ENCODE measurements around the gene ZNF516.

The ZNF516 gene

GRCh38 chr18:76386071-76386470 is 109.0 kb downstream of the ZNF516 start:
- TF ChIP-seq CTCF (IDR thresholded peaks at IDR 0.05; ENCODE audit: extremely low read depth, insufficient read depth, missing control alignments), result no peak
- DNase-seq (ENCODE audit: low spot score), result no peak
- in situ Hi-C loops (cut with MboI; ENCODE audit: low pct_unique_long_range_greater_than_20kb, low sequenced_read_pairs, unreplicated experiment), result no loop called here

GRCh38 chr18:76385681-76385975 is 109.4 kb downstream of the ZNF516 start:
- DNase-seq (ENCODE audit: low spot score), result no peak
- no peak for TF ChIP-seq CTCF (IDR thresholded peaks at IDR 0.05; ENCODE audit: extremely low read depth, insufficient read depth, missing control alignments)
- in situ Hi-C loops (cut with MboI; ENCODE audit: low pct_unique_long_range_greater_than_20kb, low sequenced_read_pairs, unreplicated experiment), result no loop called here

GRCh38 chr18:76384861-76385680 is 110.0 kb downstream of the ZNF516 start:
- DNase-seq (ENCODE audit: low spot score), result no peak
- in situ Hi-C loops (cut with MboI; ENCODE audit: low pct_unique_long_range_greater_than_20kb, low sequenced_read_pairs, unreplicated experiment), result no loop called here
- no peak for TF ChIP-seq CTCF (IDR thresholded peaks at IDR 0.05; ENCODE audit: extremely low read depth, insufficient read depth, missing control alignments)

- in situ Hi-C loops (cut with MboI; ENCODE audit: low pct_unique_long_range_greater_than_20kb, low sequenced_read_pairs, unreplicated experiment), result no loop called here
- DNase-seq (ENCODE audit: low spot score), result no peak
- TF ChIP-seq CTCF (IDR thresholded peaks at IDR 0.05; ENCODE audit: extremely low read depth, insufficient read depth, missing control alignments), result no peak
These were observed 110.8 kb downstream of the ZNF516 start for GRCh38 chr18:76384114-76384790.

- in situ Hi-C loops (cut with MboI; ENCODE audit: low pct_unique_long_range_greater_than_20kb, low sequenced_read_pairs, unreplicated experiment), result no loop called here
These were observed 111.4 kb downstream of the ZNF516 start for GRCh38 chr18:76383636-76384035.

GRCh38 chr18:76382275-76382674 is 112.8 kb downstream of the ZNF516 start:
- TF ChIP-seq CTCF (IDR thresholded peaks at IDR 0.05; ENCODE audit: extremely low read depth, insufficient read depth, missing control alignments), result no peak
- no peak for DNase-seq (ENCODE audit: low spot score)
- in situ Hi-C loops (cut with MboI; ENCODE audit: low pct_unique_long_range_greater_than_20kb, low sequenced_read_pairs, unreplicated experiment), result no loop called here

More at GRCh38 chr18:76383636-76384035, 111.4 kb downstream of the ZNF516 start:
- DNase-seq (ENCODE audit: low spot score), result no peak
- no peak for TF ChIP-seq CTCF (IDR thresholded peaks at IDR 0.05; ENCODE audit: extremely low read depth, insufficient read depth, missing control alignments)

Data from GM13977 (cell line).